Activated T-helper 2 cell treated with anti-CD3 and anti-CD28 coated beads, Interferon-gamma antibody, Interleukin-2, Interleukin-4, amounts not matched to agents 10 μg/mL and 5 μg/mL and 100 μg/mL, durations not matched to agents 14 hours and 24 hours and 36 hours (primary cell): ENCODE results near the gene TSPAN32. TPM values are rescaled to one million over a fixed set of nuclear protein-coding genes. Genes with fewer than 3 reads are reported as not detected.
"Not testable (repeated sequence)": the region's sequence is repeated elsewhere in the genome, so short reads cannot be mapped to it uniquely, and the experiment has no call there.

Source experiments
- DNase-seq: peaks from one replicate; pipeline ENCODE4 v3.0.0; 2021; ENCODE audit warnings: low spot score
- H3K27ac Mint-ChIP-seq: one replicate; pipeline ENCODE4 v1.8.0; 2021; ENCODE audit warnings: mixed read lengths
- H3K27me3 Mint-ChIP-seq: one replicate; pipeline ENCODE4 v1.8.0; 2021; ENCODE audit warnings: low read depth, mixed read lengths
- H3K36me3 Mint-ChIP-seq: one replicate; pipeline ENCODE4 v1.8.0; 2021; ENCODE audit warnings: low read depth, mixed read lengths
- H3K4me1 Mint-ChIP-seq: one replicate; pipeline ENCODE4 v1.8.0; 2021; ENCODE audit warnings: low read depth, mixed read lengths
- H3K4me3 Mint-ChIP-seq: one replicate; pipeline ENCODE4 v1.8.0; 2021; ENCODE audit warnings: low read depth, mild to moderate bottlenecking, moderate library complexity, mixed read lengths
- H3K9me3 Mint-ChIP-seq: one replicate; pipeline ENCODE4 v1.8.0; 2021; ENCODE audit warnings: mixed read lengths
- intact Hi-C: fragments of 100-400 bp; cut with micrococcal nuclease; formaldehyde crosslinking; loops from one replicate; pipeline ENCODE4 v1.15.1; 2023
- total RNA-seq: library from RNA; stranded (reverse); gene quantifications from 2 replicates; pipeline ENCODE4 v1.2.3, GENCODE V29; 2022

Gene TSPAN32
- total RNA-seq, 1 donor from 2014 or later: 4.6 TPM

GRCh38 chr11:2321311-2321683 lies 19.5 kb downstream of the TSPAN32 start:
- H3K4me1 Mint-ChIP-seq: no peaks in the 10 kb centered on the region
- no peak overlapping the region for H3K27ac Mint-ChIP-seq
- intact Hi-C loops: no loop called here
- no peaks in the 10 kb centered on the region for H3K36me3 Mint-ChIP-seq
- no peak overlapping the region for H3K4me3 Mint-ChIP-seq
- no peak for DNase-seq
- H3K9me3 Mint-ChIP-seq: no peaks in the 10 kb centered on the region
- H3K27me3 Mint-ChIP-seq: peaks cover 7% of the 10 kb centered on the region

DNA sequence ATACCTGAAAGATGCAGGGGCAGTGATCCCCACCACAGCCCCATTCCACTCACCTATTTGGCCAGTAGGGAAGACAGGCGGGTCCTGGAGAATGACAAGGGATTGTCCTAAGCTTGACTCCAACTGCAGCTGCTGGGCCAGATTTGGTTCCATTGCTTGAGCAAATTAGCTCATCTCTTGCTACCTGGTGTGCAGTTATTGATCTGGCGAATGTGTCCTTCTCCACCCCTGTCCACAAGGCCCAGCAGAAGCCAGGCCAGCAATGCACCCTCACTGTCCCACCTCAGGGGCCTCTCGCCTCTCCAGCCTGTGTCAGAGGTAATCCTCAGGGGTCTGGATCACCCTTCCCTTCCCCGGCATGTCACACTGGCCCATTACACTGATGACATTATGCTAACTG lies 23.3 kb downstream of the TSPAN32 start:
- H3K4me3 Mint-ChIP-seq: no peak overlapping the region
- H3K27ac Mint-ChIP-seq: no peak overlapping the region
- no peaks in the 10 kb centered on the region for H3K4me1 Mint-ChIP-seq
- H3K36me3 Mint-ChIP-seq: no peaks in the 10 kb centered on the region
- no peak for DNase-seq
- intact Hi-C loops: no loop called here
- H3K9me3 Mint-ChIP-seq: no peaks in the 10 kb centered on the region
- H3K27me3 Mint-ChIP-seq: peaks cover 7% of the 10 kb centered on the region

- Mint-ChIP-seq H3K4me1 (no peaks in the 10 kb centered on the region), H3K36me3 (no peaks in the 10 kb centered on the region), H3K27ac (no peak overlapping the region), H3K9me3 (peaks cover 4% of the 10 kb centered on the region), H3K4me3 (no peak overlapping the region), H3K27me3 (peaks cover 7% of the 10 kb centered on the region)
- intact Hi-C loops: no loop called here
- DNase-seq: no peak
Measured at GRCh38 chr11:2325719-2326118, 23.9 kb downstream of the TSPAN32 start.

DNA sequence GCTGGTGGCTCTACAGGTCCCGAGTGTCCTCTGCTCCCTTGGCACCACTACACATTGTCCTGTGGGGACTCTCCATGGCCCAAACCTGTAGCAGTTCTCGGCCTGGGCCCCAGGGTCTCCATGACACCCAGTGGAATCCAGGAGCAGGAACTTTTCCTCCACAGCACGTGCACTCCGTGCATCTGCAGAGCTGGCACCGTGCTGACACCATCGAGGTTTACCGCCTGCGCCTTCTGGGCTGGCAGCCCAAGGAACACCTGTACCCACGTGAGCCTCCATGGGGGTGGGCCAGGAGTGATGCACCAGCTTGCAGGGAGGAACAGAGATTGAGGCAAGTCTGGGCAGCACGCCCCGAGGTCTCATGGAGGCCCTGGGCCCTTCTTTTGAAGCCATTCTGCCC lies 25.2 kb downstream of the TSPAN32 start:
- H3K9me3 Mint-ChIP-seq: peaks cover 11% of the 10 kb centered on the region
- intact Hi-C loops: no loop called here
- H3K27ac Mint-ChIP-seq: no peak overlapping the region
- H3K27me3 Mint-ChIP-seq: peaks cover 7% of the 10 kb centered on the region
- H3K36me3 Mint-ChIP-seq: no peaks in the 10 kb centered on the region
- no peak for DNase-seq
- H3K4me1 Mint-ChIP-seq: no peaks in the 10 kb centered on the region
- no peak overlapping the region for H3K4me3 Mint-ChIP-seq

GRCh38 chr11:2328021-2328420 lies 26.2 kb downstream of the TSPAN32 start:
- no peak for DNase-seq
- peaks cover 7% of the 10 kb centered on the region for H3K27me3 Mint-ChIP-seq
- no peak overlapping the region for H3K27ac Mint-ChIP-seq
- intact Hi-C loops: no loop called here
- no peaks in the 10 kb centered on the region for H3K36me3 Mint-ChIP-seq
- H3K9me3 Mint-ChIP-seq: peaks cover 11% of the 10 kb centered on the region
- no peak overlapping the region for H3K4me3 Mint-ChIP-seq
- no peaks in the 10 kb centered on the region for H3K4me1 Mint-ChIP-seq

- Mint-ChIP-seq H3K36me3 (no peaks in the 10 kb centered on the region), H3K27ac (no peak overlapping the region), H3K4me3 (no peak overlapping the region), H3K4me1 (no peaks in the 10 kb centered on the region), H3K9me3 (peaks cover 11% of the 10 kb centered on the region), H3K27me3 (no peaks in the 10 kb centered on the region)
- DNase-seq: no peak
- intact Hi-C loops: no loop called here
Measured at GRCh38 chr11:2328656-2329354, 27.0 kb downstream of the TSPAN32 start.

DNA sequence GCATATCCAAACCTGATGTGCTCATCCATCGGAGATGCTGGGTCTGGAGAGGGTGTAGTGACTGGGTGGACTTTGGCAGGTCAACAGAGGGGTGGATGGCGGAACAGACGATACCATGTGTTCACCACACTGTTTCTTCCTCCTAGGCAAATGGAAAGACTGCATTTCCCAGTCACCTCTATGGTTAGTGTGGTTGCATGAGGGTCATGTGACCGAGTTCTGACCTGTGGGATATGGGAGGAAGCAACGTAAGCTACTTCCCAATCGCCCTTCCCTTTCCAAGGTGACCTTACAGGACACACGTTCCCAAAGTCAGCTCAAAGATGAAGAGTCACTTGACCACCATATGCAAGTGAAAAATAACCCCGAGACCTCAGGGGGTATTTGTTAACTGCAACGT lies 27.7 kb downstream of the TSPAN32 start:
- H3K4me3 Mint-ChIP-seq: no peak overlapping the region
- intact Hi-C loops: no loop called here
- H3K9me3 Mint-ChIP-seq: peaks cover 11% of the 10 kb centered on the region
- no peaks in the 10 kb centered on the region for H3K27me3 Mint-ChIP-seq
- no peak overlapping the region for H3K27ac Mint-ChIP-seq
- no peaks in the 10 kb centered on the region for H3K36me3 Mint-ChIP-seq
- DNase-seq: no peak
- H3K4me1 Mint-ChIP-seq: no peaks in the 10 kb centered on the region

GRCh38 chr11:2330696-2331095 lies 28.9 kb downstream of the TSPAN32 start:
- no peak overlapping the region for H3K4me3 Mint-ChIP-seq
- no peaks in the 10 kb centered on the region for H3K4me1 Mint-ChIP-seq
- H3K36me3 Mint-ChIP-seq: no peaks in the 10 kb centered on the region
- no peak overlapping the region for H3K27ac Mint-ChIP-seq
- intact Hi-C loops: no loop called here
- peaks cover 11% of the 10 kb centered on the region for H3K9me3 Mint-ChIP-seq
- no peak for DNase-seq
- no peaks in the 10 kb centered on the region for H3K27me3 Mint-ChIP-seq

DNA sequence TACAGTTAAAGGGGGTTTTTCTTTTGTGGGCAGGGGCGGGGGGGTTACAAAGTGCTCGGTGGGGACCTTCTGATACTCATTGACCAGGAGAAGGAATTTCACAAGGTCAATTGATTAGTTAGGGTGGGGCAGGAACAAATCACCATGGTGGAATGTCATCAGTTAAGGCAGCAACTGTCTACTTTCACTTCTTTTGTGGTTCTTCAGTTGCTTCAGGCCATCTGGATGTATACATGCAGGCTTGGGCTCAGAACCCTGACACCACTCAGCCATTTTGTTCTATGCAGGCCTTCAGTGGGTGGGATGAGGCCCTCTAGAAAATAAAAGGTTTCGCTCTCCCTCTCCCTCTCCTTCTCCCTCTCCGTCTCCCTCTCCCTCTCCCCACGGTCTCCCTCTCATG lies 29.6 kb downstream of the TSPAN32 start:
- H3K27ac Mint-ChIP-seq: no peak overlapping the region
- no peak for DNase-seq
- H3K27me3 Mint-ChIP-seq: no peaks in the 10 kb centered on the region
- H3K4me1 Mint-ChIP-seq: no peaks in the 10 kb centered on the region
- H3K36me3 Mint-ChIP-seq: no peaks in the 10 kb centered on the region
- H3K4me3 Mint-ChIP-seq: no peak overlapping the region
- intact Hi-C loops: no loop called here
- peaks cover 11% of the 10 kb centered on the region for H3K9me3 Mint-ChIP-seq

DNA sequence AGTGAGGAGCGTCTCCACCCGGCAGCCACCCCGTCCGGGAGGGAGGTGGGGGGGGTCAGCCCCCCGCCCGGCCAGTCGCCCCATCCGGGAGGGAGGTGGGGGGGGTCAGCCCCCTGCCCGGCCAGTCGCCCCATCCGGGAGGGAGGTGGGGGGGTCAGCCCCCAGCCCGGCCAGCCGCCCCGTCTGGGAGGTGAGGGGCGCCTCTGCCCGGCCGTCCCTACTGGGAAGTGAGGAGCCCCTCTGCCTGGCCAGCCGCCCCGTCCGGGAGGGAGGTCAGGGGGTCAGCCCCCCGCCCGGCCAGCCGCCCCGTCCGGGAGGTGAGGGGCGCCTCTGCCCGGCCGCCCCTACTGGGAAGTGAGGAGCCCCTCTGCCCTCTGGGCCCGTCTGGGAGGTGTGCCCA lies 30.8 kb downstream of the TSPAN32 start:
- DNase-seq, H3K27ac Mint-ChIP-seq, H3K4me3 Mint-ChIP-seq, H3K4me1 Mint-ChIP-seq, intact Hi-C loops, H3K27me3 Mint-ChIP-seq, H3K36me3 Mint-ChIP-seq: not testable (repeated sequence)
- peaks cover 11% of the 10 kb centered on the region for H3K9me3 Mint-ChIP-seq

GRCh38 chr11:2333486-2334205 lies 31.8 kb downstream of the TSPAN32 start:
- H3K4me1 Mint-ChIP-seq, H3K4me3 Mint-ChIP-seq, intact Hi-C loops, H3K27ac Mint-ChIP-seq, DNase-seq, H3K36me3 Mint-ChIP-seq, H3K27me3 Mint-ChIP-seq: not testable (repeated sequence)
- H3K9me3 Mint-ChIP-seq: peaks cover 11% of the 10 kb centered on the region

GRCh38 chr11:2335286-2335685 lies 33.5 kb downstream of the TSPAN32 start:
- H3K36me3 Mint-ChIP-seq, H3K4me3 Mint-ChIP-seq, H3K27ac Mint-ChIP-seq, DNase-seq, intact Hi-C loops, H3K4me1 Mint-ChIP-seq: not testable (repeated sequence)
- H3K9me3 Mint-ChIP-seq: peaks cover 11% of the 10 kb centered on the region
- H3K27me3 Mint-ChIP-seq: peaks cover 11% of the 10 kb centered on the region

- peaks cover 11% of the 10 kb centered on the region for H3K27me3 Mint-ChIP-seq
- intact Hi-C loops, H3K36me3 Mint-ChIP-seq, DNase-seq, H3K27ac Mint-ChIP-seq, H3K4me3 Mint-ChIP-seq, H3K9me3 Mint-ChIP-seq, H3K4me1 Mint-ChIP-seq: not testable (repeated sequence)
Measured at GRCh38 chr11:2338760-2339159, 36.9 kb downstream of the TSPAN32 start.
